GM12878 (cell line): ENCODE data around the gene SLC9A3. TPM values are rescaled to one million over a fixed set of nuclear protein-coding genes. Genes with fewer than 3 reads are reported as not detected.

ENCODE experiments used
- ATAC-seq: fragments of 200-7000 bp; cut with Tn5 transposase; 3 replicates; pipeline ENCODE4 v1.9.1; 2020; ENCODE audit warnings: mild to moderate bottlenecking, moderate library complexity
- BruUV-seq: library from RNA; stranded (reverse); fragments of 400-500 nt; replicated peaks from 2 replicates; lab custom pipeline; 2021; lab: Mats Ljungman, UMichigan
- CTCF ChIA-PET: fragments of 300-600 bp; sonication (Branson Sonifier 250); formaldehyde crosslinking; extraction: SDS; loops from one replicate; lab custom pipeline; 2021; ENCODE audit warnings: inconsistent platforms; lab: Yijun Ruan, JAX
- POLR2A ChIA-PET: fragments of 350-600 bp; formaldehyde crosslinking; extraction: SDS; loops from one replicate; lab custom pipeline; 2021; ENCODE audit warnings: inconsistent platforms; lab: Charles Lee
- RAD21 ChIA-PET: fragments of 300-600 bp; sonication (Branson Sonifier 250); formaldehyde crosslinking; loops from one replicate; lab custom pipeline; 2023; ENCODE audit warnings: antibody characterized with exemption; ENCODE audit not compliant: unreplicated experiment; lab: Charles Lee
- SMC1A ChIA-PET: fragments of 300-600 bp; sonication (Branson Sonifier 250); formaldehyde crosslinking; loops from one replicate; lab custom pipeline; 2023; ENCODE audit not compliant: unreplicated experiment, uncharacterized antibody; lab: Charles Lee
- DNase-seq: peaks from one replicate; pipeline ENCODE4 v3.0.0-alpha.2; 2011; ENCODE audit warnings: low read depth, low spot score
- FAIRE-seq: peaks from 3 replicates; lab custom pipeline; 2011; peaks lifted over from hg19 to GRCh38; lab: Jason Lieb, UNC
- H2AFZ ChIP-seq: 2 replicates; pipeline ENCODE4 v1.6.0; 2011; ENCODE audit warnings: low read depth, low read length, control low read depth; ENCODE audit not compliant: control insufficient read depth
- H3K27ac ChIP-seq: 2 replicates; pipeline ENCODE4 v1.5.1; 2011; ENCODE audit warnings: control low read depth; ENCODE audit not compliant: control insufficient read depth, insufficient read depth
- H3K27me3 ChIP-seq, 2 experiments: replicated peaks in 1 of 2; 2 replicates each; pipeline versions ENCODE4 v1.6.0 to v1.6.1; 2011; ENCODE audit warnings: low read length in 1 of 2; ENCODE audit not compliant: control insufficient read depth in 2 of 2, insufficient read depth in 2 of 2
- H3K36me3 ChIP-seq, 2 experiments: 2 replicates each; pipeline ENCODE4 v1.5.1; 2011; ENCODE audit warnings: low read length in 1 of 2; ENCODE audit not compliant: control insufficient read depth in 2 of 2, insufficient read depth in 2 of 2
- H3K4me1 ChIP-seq: 2 replicates; pipeline ENCODE4 v1.6.1; 2011; ENCODE audit warnings: mild to moderate bottlenecking, low read length, moderate library complexity, mixed read lengths; ENCODE audit not compliant: control insufficient read depth, insufficient read depth
- H3K4me2 ChIP-seq: 2 replicates; pipeline ENCODE4 v1.6.0; 2011; ENCODE audit warnings: control low read depth; ENCODE audit not compliant: control insufficient read depth, insufficient read depth
- H3K4me3 ChIP-seq: fragments of 200-600 bp; sonication (generic); 2 replicates; pipeline ENCODE4 v1.5.1; 2016
- H3K79me2 ChIP-seq: 2 replicates; pipeline ENCODE4 v1.6.0; 2011; ENCODE audit warnings: low read length; ENCODE audit not compliant: control insufficient read depth, insufficient read depth
- H3K9ac ChIP-seq: 2 replicates; pipeline ENCODE4 v1.8.0; 2011; ENCODE audit warnings: low read length, control low read depth, mixed read lengths; ENCODE audit not compliant: control insufficient read depth, insufficient read depth
- H3K9me3 ChIP-seq: replicated peaks from 3 replicates; pipeline ENCODE4 v1.5.1; 2011; ENCODE audit warnings: mild to moderate bottlenecking, low read length; ENCODE audit not compliant: control insufficient read depth, insufficient read depth
- H4K20me1 ChIP-seq: 2 replicates; pipeline ENCODE4 v1.6.0; 2011; ENCODE audit not compliant: control insufficient read depth, insufficient read depth
- WGBS: methylation state at CpG from one replicate; pipeline ENCODE4 v1.1.6; 2016; ENCODE audit warnings: low lambda C conversion rate; ENCODE audit not compliant: insufficient replicate concordance, insufficient coverage; ENCODE audit errors: missing lambda C conversion rate; 5-methylcytosine and 5-hydroxymethylcytosine counted together
- in situ Hi-C: fragments of 300-500 bp; cut with MboI; formaldehyde crosslinking; loops from 9 replicates; pipeline ENCODE4 v1.14.3; 2018; ENCODE audit warnings: mixed read lengths
- intact Hi-C: fragments of 100-400 bp; cut with micrococcal nuclease; formaldehyde crosslinking; loops from one replicate; pipeline ENCODE4 v1.14.2; 2022; ENCODE audit not compliant: unreplicated experiment
- polyA plus RNA-seq, 11 experiments: library from polyadenylated mRNA; depleted of rRNA in 4 of 11; unstranded in 6 of 11; stranded (reverse) in 5 of 11; fragments of >200 nt; fragmentation: Nextera tagmentation in 4 of 11; fragmentation: Illumina TruSeq in 1 of 11; extraction: Ambion mirVana in 4 of 11; extraction: Trizol in 1 of 11; gene quantifications; 1 replicate in 1 of 11; 2 replicates in 10 of 11; pipeline versions ENCODE4 v1.2.1 to v1.2.3, GENCODE V29; 2011 to 2016; ENCODE audit warnings: inconsistent platforms in 2 of 11, missing spikeins in 2 of 11, low read depth in 1 of 11
- total RNA-seq, 4 experiments: library from RNA; depleted of rRNA in 3 of 4; stranded (reverse); fragments of >200 nt in 3 of 4; fragmentation: Illumina TruSeq in 1 of 4; extraction: Trizol in 1 of 4; gene quantifications; 2 replicates each; pipeline versions ENCODE4 v1.2.1 to v1.2.3, GENCODE V29; 2013 to 2021
- TF ChIP-seq, protein P1 (sequence below): fragments of 450-650 bp; IDR thresholded peaks from 2 replicates; pipeline ENCODE4 v1.6.1; 2017; ENCODE audit warnings: mild to moderate bottlenecking, moderate library complexity

Gene SLC9A3
- total and polyA plus RNA-seq, 10 of the 15 experiments (the other 5 are each of a cell fraction or from before 2014, with no cell fraction given): 0.04 to 5.2 (median 2.3) TPM; not detected in 1

DNA sequence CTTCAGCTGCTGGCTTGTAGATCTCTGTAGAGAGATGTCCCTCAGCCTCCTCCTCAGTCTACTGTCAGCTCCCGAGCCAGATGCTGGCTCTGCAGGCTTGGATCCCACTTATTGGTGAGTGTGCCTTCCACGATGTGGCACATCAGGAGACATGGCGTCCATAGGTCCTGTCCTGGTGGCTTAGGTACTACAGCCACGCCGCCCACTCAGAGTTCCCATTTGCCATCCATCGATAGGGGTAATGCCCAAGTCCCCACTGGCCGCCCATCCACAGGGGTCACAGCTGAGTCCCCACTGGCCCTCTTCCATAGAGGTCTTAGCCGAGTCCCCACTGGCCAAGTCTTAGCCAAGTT is 64.0 kb downstream of the SLC9A3 start:
- FAIRE-seq (no peak), DNase-seq (no peak), ATAC-seq (no peak)
- SMC1A ChIA-PET: no interaction called here
- TF ChIP-seq, protein P1, sequence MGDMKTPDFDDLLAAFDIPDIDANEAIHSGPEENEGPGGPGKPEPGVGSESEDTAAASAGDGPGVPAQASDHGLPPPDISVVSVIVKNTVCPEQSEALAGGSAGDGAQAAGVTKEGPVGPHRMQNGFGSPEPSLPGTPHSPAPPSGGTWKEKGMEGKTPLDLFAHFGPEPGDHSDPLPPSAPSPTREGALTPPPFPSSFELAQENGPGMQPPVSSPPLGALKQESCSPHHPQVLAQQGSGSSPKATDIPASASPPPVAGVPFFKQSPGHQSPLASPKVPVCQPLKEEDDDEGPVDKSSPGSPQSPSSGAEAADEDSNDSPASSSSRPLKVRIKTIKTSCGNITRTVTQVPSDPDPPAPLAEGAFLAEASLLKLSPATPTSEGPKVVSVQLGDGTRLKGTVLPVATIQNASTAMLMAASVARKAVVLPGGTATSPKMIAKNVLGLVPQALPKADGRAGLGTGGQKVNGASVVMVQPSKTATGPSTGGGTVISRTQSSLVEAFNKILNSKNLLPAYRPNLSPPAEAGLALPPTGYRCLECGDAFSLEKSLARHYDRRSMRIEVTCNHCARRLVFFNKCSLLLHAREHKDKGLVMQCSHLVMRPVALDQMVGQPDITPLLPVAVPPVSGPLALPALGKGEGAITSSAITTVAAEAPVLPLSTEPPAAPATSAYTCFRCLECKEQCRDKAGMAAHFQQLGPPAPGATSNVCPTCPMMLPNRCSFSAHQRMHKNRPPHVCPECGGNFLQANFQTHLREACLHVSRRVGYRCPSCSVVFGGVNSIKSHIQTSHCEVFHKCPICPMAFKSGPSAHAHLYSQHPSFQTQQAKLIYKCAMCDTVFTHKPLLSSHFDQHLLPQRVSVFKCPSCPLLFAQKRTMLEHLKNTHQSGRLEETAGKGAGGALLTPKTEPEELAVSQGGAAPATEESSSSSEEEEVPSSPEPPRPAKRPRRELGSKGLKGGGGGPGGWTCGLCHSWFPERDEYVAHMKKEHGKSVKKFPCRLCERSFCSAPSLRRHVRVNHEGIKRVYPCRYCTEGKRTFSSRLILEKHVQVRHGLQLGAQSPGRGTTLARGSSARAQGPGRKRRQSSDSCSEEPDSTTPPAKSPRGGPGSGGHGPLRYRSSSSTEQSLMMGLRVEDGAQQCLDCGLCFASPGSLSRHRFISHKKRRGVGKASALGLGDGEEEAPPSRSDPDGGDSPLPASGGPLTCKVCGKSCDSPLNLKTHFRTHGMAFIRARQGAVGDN: no peak
- Histone ChIP-seq H2AFZ (no peak overlapping the region), H3K4me1 (peaks cover 7% of the 10 kb centered on the region), H3K4me3 (no peak overlapping the region), H3K36me3 (peaks cover 31 to 32% of the 10 kb centered on the region in 2 experiments; a peak in 3 of 4 replicates), H3K79me2 (peaks cover 18% of the 10 kb centered on the region), H3K9me3 (no peaks in the 10 kb centered on the region; the same call in 1 of the 3 replicates), H3K4me2 (no peak overlapping the region), H3K27me3 (no peaks in the 10 kb centered on the region), H3K9ac (no peak overlapping the region), H3K27ac (no peak overlapping the region), H4K20me1 (no peaks in the 10 kb centered on the region)
- no TSS peak for BruUV-seq
- in situ Hi-C loops (no loop called here), intact Hi-C loops (no loop called here)
- POLR2A ChIA-PET: interaction anchor here (3.4 kb wide), 1 partner anchor 13 kb away, joined by 17 read pairs; no protein-coding TSS in a partner anchor
- CTCF ChIA-PET: no interaction called here
- RAD21 ChIA-PET: interaction anchor here (0.7 kb wide), 1 partner anchor 14 kb away, joined by 3 read pairs; no protein-coding TSS in a partner anchor
- 94% methylated on average over 8 of the region's 8 CpGs for WGBS
